Measurements from ENCODE around the gene EIF2D.
A peak's percentile ranks its signal among the peaks of the same experiment; 100 is the strongest.
"Not testable (repeated sequence)": the region's sequence is repeated elsewhere in the genome, so short reads cannot be mapped to it uniquely, and the experiment has no call there.

EIF2D gene

GRCh38 chr1:206586501-206587445, 25.5 kb downstream of the EIF2D start:
- DNase-seq (ENCODE audit: low spot score), result no peak

GRCh38 chr1:206584683-206585082, 27.6 kb downstream of the EIF2D start:
- no peak for DNase-seq (ENCODE audit: low spot score)

GRCh38 chr1:206583707-206584648, 28.3 kb downstream of the EIF2D start:
- peak; percentile 90 for DNase-seq (ENCODE audit: low spot score)

- no peak for DNase-seq (ENCODE audit: low spot score)
These were observed 29.1 kb downstream of the EIF2D start for GRCh38 chr1:206582971-206583706.

- no peak for DNase-seq (ENCODE audit: low spot score)
These were observed 29.7 kb downstream of the EIF2D start for GRCh38 chr1:206582537-206582936.

- DNase-seq (ENCODE audit: low spot score), result no peak
These were observed 30.7 kb downstream of the EIF2D start for GRCh38 chr1:206581571-206581981.

GRCh38 chr1:206581114-206581497, 31.2 kb downstream of the EIF2D start:
- not testable (repeated sequence) for DNase-seq (ENCODE audit: low spot score)

GRCh38 chr1:206580438-206581113, 31.7 kb downstream of the EIF2D start:
- DNase-seq (ENCODE audit: low spot score), result no peak

GRCh38 chr1:206579747-206580437, 32.4 kb downstream of the EIF2D start:
- peak; percentile 51 for DNase-seq (ENCODE audit: low spot score)

- DNase-seq (ENCODE audit: low spot score), result no peak
These were observed 33.3 kb downstream of the EIF2D start for GRCh38 chr1:206578978-206579374.

GRCh38 chr1:206578068-206578977, 33.9 kb downstream of the EIF2D start:
- no peak for DNase-seq (ENCODE audit: low spot score)

GRCh38 chr1:206577626-206578025, 34.6 kb downstream of the EIF2D start:
- DNase-seq (ENCODE audit: low spot score), result no peak

- no peak for DNase-seq (ENCODE audit: low spot score)
These were observed 36.1 kb downstream of the EIF2D start for GRCh38 chr1:206575894-206576737.

GRCh38 chr1:206575165-206575893, 36.9 kb downstream of the EIF2D start:
- peak; percentile 74 for DNase-seq (ENCODE audit: low spot score)

GRCh38 chr1:206573762-206574161, 38.5 kb downstream of the EIF2D start:
- DNase-seq (ENCODE audit: low spot score), result no peak

- DNase-seq (ENCODE audit: low spot score), result no peak
These were observed 38.9 kb downstream of the EIF2D start for GRCh38 chr1:206573319-206573718.

- DNase-seq (ENCODE audit: low spot score), result no peak
These were observed 39.4 kb downstream of the EIF2D start for GRCh38 chr1:206572835-206573234.

GRCh38 chr1:206570529-206570928, 41.7 kb downstream of the EIF2D start:
- DNase-seq (ENCODE audit: low spot score), result no peak
